Erythroblast (primary cell): ENCODE results near the gene COL12A1.

Experiments used
- GATA1 ChIP-seq: IDR thresholded peaks from 2 replicates; pipeline ENCODE4 v1.6.1; 2011; ENCODE audit warnings: low read depth, mild to moderate bottlenecking, control low read depth, low read length, moderate library complexity
- POLR2A ChIP-seq: IDR thresholded peaks from 2 replicates; pipeline ENCODE4 v1.6.1; 2011; ENCODE audit warnings: mild to moderate bottlenecking, low read length

DNA sequence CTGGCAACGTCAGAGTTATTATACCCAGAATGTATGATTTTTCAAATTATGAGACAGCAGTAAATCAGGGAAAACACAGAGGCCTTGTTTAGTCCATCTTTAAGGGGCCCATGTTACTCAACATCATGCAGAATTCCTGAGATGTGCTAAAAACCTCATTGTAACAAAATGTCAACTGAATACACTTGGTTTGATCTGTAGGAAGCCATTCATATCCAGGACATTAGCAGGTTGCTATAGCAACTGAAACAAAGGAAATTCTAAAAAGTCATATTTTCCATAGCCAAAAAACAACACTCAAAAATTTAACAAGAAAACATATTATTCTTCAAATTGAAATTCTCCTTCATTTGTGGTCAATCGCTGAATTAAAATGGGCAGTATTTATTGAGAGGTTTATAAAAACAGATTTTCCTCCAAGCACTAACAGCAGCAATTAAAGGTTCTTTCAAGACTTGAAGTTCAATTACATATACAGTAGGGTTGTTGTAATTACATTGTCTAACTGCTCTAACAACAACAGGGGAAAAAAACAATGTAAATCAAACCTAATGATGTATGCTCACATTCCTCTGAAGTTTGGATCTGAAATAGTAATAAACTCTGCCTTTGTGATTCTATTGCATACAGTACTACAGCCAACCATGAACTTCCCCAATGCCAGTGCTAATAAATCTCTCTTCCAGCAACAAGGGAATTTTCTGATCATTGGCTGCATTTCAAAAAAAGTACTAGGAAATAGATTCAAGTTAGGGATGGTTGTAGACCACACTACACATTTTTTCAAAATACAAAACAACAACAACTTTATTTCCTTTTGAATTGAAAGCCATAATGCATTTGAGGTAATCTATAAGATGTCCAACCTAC, 34.9 kb downstream of the COL12A1 start:
- TF ChIP-seq POLR2A (no peak), GATA1 (no peak)
